Esophagus squamous epithelium (tissue), 5 donors: ENCODE measurements around the gene CACHD1. TPM values are rescaled to one million over a fixed set of nuclear protein-coding genes. Genes with fewer than 3 reads are reported as not detected.

Source experiments
- DNase-seq: peaks from one replicate; lab custom pipeline; 2025; lab: John Stamatoyannopoulos, UW
- H3K27ac ChIP-seq, 4 donors: fragments of 200-600 bp; sonication (generic); one replicate each; pipeline ENCODE4 v1.5.1; 2016 to 2019; ENCODE audit warnings: mild to moderate bottlenecking in 1 of 4
- H3K27me3 ChIP-seq, 4 donors: fragments of 200-600 bp; sonication (generic); 1 replicate in 3 of 4; 2 replicates in 1 of 4; pipeline versions ENCODE4 v1.5.1 to v1.6.0; 2017 to 2021; ENCODE audit warnings: antibody characterized with exemption in 1 of 4
- H3K36me3 ChIP-seq, 3 donors: fragments of 200-600 bp; sonication (generic); one replicate each; pipeline ENCODE4 v1.5.1; 2016 to 2019
- H3K4me1 ChIP-seq, 3 donors: fragments of 200-600 bp; sonication (generic); one replicate each; pipeline ENCODE4 v1.5.1; 2017 to 2019
- H3K4me3 ChIP-seq, 4 donors: fragments of 200-600 bp; sonication (generic); 1 replicate in 3 of 4; 2 replicates in 1 of 4; pipeline ENCODE4 v1.5.1; 2016 to 2019; ENCODE audit warnings: mild to moderate bottlenecking in 2 of 4, moderate library complexity in 1 of 4
- H3K9me3 ChIP-seq, 3 donors: fragments of 200-600 bp; sonication (generic); one replicate each; pipeline ENCODE4 v1.5.1; 2016 to 2019
- CTCF ChIP-seq, 6 experiments: fragments of 450-650 bp in 4 of 6; fragments of 200-600 bp in 2 of 6; sonication (generic) in 2 of 6; IDR thresholded peaks; one replicate each; pipeline ENCODE4 v1.5.1; 2016 to 2019; ENCODE audit warnings: antibody characterized with exemption in 6 of 6, mild to moderate bottlenecking in 4 of 6, moderate library complexity in 4 of 6
- POLR2A ChIP-seq, 4 donors: fragments of 450-650 bp; IDR thresholded peaks; one replicate each; pipeline ENCODE4 v1.6.1; 2017; ENCODE audit warnings: antibody characterized with exemption in 4 of 4, mild to moderate bottlenecking in 4 of 4, moderate library complexity in 3 of 4
- WGBS, 2 donors: methylation state at CpG; one replicate each; pipeline ENCODE4 v1.1.5; 2018; 5-methylcytosine and 5-hydroxymethylcytosine counted together
- intact Hi-C: fragments of 100-400 bp; cut with DNase I; formaldehyde crosslinking; loops from one replicate; pipeline ENCODE4 v1.15.0; 2022
- total RNA-seq, 4 donors: library from RNA; depleted of rRNA; stranded (reverse); fragments of >200 nt; gene quantifications; one replicate each; pipeline ENCODE4 v1.1.0, GENCODE V29; 2016
- donor health status: DM: yes; HTN: yes; CAD: no.

The CACHD1 gene
- 10 to 100 TPM in 1 of 4 donors, 1 to 10 TPM in 3; 1.9 to 14.5 (median 4.1) TPM for total RNA-seq

- no peaks in the 10 kb centered on the region for H3K36me3 ChIP-seq
- peaks cover 0 to 63% (median 0%) of the 10 kb centered on the region in 4 donors for H3K27me3 ChIP-seq
- H3K4me3 ChIP-seq, result peak within 1 kb of the TSS; percentile 59 to 89 (median 77)
- 2 to 5% methylated on average over 4 to 12 of the region's 82 CpGs for WGBS, 2 donors
- H3K27ac ChIP-seq, result peak within 1 kb of the TSS; percentile 81 to 93 (median 84)
- DNase-seq, result no peak
- intact Hi-C loops, result loop anchor here (10.0 kb wide), 1 partner anchor 205 kb away; no protein-coding TSS in a partner anchor
- no peaks in the 10 kb centered on the region for H3K9me3 ChIP-seq
- peaks cover 5 to 59% (median 11%) of the 10 kb centered on the region in 3 donors for H3K4me1 ChIP-seq
- TF ChIP-seq POLR2A (IDR thresholded peaks at IDR 0.05), result no peak
- peak; percentile 28 to 53 (median 46) for TF ChIP-seq CTCF (IDR thresholded peaks at IDR 0.05)
These were observed at the start of gene CACHD1 for GRCh38 chr1:64469977-64470664. Gene CACHD1 (plus strand): TSS chr1:64470129. CDS start chr1:64470745, 616 bp downstream.

GRCh38 chr1:64421377-64421776, 48.6 kb upstream of the CACHD1 start:
- H3K27ac ChIP-seq, result no peak overlapping the region
- H3K36me3 ChIP-seq, result no peaks in the 10 kb centered on the region
- intact Hi-C loops, result no loop called here
- H3K9me3 ChIP-seq, result no peaks in the 10 kb centered on the region
- H3K4me1 ChIP-seq, result no peaks in the 10 kb centered on the region
- DNase-seq, result no peak
- H3K27me3 ChIP-seq, result no peaks in the 10 kb centered on the region
- WGBS, 2 donors, result 68 to 77% methylated on average over 4 of the region's 4 CpGs
- H3K4me3 ChIP-seq, result no peak overlapping the region
- TF ChIP-seq CTCF (IDR thresholded peaks at IDR 0.05) (no peak), POLR2A (IDR thresholded peaks at IDR 0.05) (no peak)

- TF ChIP-seq POLR2A (IDR thresholded peaks at IDR 0.05), result no peak
- intact Hi-C loops, result no loop called here
- Histone ChIP-seq H3K36me3 (no peaks in the 10 kb centered on the region), H3K4me1 (no peaks in the 10 kb centered on the region), H3K27me3 (no peaks in the 10 kb centered on the region), H3K27ac (no peak overlapping the region), H3K4me3 (no peak overlapping the region), H3K9me3 (no peaks in the 10 kb centered on the region)
- no peak for DNase-seq
- WGBS, 2 donors, result 81 to 92% methylated on average over 4 of the region's 4 CpGs
These were observed 46.4 kb upstream of the CACHD1 start for GRCh38 chr1:64423526-64423925.

GRCh38 chr1:64424412-64424811, 45.5 kb upstream of the CACHD1 start:
- Histone ChIP-seq H3K9me3 (no peaks in the 10 kb centered on the region), H3K27ac (no peak overlapping the region), H3K36me3 (no peaks in the 10 kb centered on the region), H3K4me3 (no peak overlapping the region), H3K27me3 (no peaks in the 10 kb centered on the region), H3K4me1 (no peaks in the 10 kb centered on the region)
- 81 to 88% methylated on average over 1 of the region's 1 CpG for WGBS, 2 donors
- TF ChIP-seq CTCF (IDR thresholded peaks at IDR 0.05) (no peak), POLR2A (IDR thresholded peaks at IDR 0.05) (no peak)
- DNase-seq, result no peak
- intact Hi-C loops, result no loop called here

GRCh38 chr1:64425521-64425920, 44.4 kb upstream of the CACHD1 start:
- Histone ChIP-seq H3K9me3 (no peaks in the 10 kb centered on the region), H3K4me3 (no peak overlapping the region), H3K36me3 (no peaks in the 10 kb centered on the region), H3K27ac (no peak overlapping the region), H3K4me1 (no peaks in the 10 kb centered on the region), H3K27me3 (no peaks in the 10 kb centered on the region)
- intact Hi-C loops, result no loop called here
- DNase-seq, result no peak
- 75 to 91% methylated on average over 2 of the region's 2 CpGs for WGBS, 2 donors
- no peak for TF ChIP-seq CTCF (IDR thresholded peaks at IDR 0.05)
- TF ChIP-seq POLR2A (IDR thresholded peaks at IDR 0.05), result no peak
